Fibroblast of pulmonary artery (primary cell): ENCODE data around the gene MOCOS.

Source experiments
- DNase-seq: peaks from one replicate; pipeline ENCODE4 v3.0.0-alpha.2; 2010; ENCODE audit warnings: low read depth
- H3K4me3 ChIP-seq: replicated peaks from 2 replicates; pipeline ENCODE4 v1.5.1; 2011; ENCODE audit warnings: low read depth, mild to moderate bottlenecking, control low read depth, low read length, moderate library complexity
- TF ChIP-seq, protein P1 (sequence below): IDR thresholded peaks from 2 replicates; pipeline ENCODE4 v1.5.1; 2011; ENCODE audit warnings: mild to moderate bottlenecking, control low read depth, low read length, inconsistent platforms; ENCODE audit errors: missing control alignments

Gene MOCOS

DNA sequence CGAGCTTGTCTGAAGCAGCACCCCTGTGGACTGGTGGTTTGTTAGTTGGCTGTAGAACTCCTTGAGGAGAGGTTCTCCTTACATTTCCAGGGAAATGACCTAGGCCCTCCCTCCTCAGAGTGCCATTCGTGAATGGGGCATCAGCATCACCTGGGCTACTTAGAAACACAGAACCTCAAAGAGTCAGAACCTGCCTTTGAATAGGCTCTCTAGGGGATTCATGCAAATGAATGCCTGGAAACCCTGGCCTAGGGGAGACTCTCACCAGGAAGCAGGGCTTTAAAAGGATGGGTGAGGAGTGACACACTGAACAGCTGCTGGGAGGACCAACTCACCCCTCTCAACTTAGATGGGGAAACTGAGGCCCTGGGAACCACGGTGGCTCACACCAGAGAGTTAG, 2.1 kb upstream of the MOCOS start:
- no peak for DNase-seq
- TF ChIP-seq, protein P1, sequence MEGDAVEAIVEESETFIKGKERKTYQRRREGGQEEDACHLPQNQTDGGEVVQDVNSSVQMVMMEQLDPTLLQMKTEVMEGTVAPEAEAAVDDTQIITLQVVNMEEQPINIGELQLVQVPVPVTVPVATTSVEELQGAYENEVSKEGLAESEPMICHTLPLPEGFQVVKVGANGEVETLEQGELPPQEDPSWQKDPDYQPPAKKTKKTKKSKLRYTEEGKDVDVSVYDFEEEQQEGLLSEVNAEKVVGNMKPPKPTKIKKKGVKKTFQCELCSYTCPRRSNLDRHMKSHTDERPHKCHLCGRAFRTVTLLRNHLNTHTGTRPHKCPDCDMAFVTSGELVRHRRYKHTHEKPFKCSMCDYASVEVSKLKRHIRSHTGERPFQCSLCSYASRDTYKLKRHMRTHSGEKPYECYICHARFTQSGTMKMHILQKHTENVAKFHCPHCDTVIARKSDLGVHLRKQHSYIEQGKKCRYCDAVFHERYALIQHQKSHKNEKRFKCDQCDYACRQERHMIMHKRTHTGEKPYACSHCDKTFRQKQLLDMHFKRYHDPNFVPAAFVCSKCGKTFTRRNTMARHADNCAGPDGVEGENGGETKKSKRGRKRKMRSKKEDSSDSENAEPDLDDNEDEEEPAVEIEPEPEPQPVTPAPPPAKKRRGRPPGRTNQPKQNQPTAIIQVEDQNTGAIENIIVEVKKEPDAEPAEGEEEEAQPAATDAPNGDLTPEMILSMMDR = no peak

DNA sequence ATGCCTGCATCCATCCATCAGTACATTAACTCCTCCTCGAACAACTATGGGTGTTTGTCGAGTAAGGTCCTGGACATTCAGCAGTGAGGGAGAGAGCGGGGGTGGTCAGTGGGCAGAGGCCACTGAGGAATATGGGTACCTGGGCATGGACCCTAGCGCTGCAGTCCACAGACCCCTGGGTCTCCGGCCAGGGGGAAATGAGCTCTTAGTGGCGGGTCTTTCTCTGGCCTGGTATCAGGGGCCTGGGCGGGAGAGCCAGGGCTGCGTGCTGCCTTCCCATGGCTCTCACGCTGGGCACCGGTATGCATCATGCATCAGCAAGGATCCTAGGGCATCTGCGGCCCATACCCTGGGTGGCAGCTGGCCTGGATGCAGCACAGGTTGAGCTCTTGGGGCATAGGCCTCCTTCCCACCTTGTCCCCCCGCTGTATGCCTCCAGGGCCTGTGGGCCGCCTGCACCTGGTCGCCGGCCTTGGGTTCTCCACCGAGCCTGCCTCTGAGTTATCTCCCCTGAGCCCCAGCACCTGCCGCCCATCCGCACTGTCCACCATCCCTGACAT, 1.3 kb upstream of the MOCOS start:
- H3K4me3 ChIP-seq = peak overlapping the region; percentile 72
- DNase-seq = no peak
- TF ChIP-seq, protein P1 = no peak

More for the DNA sequence above, 2.1 kb upstream of the MOCOS start:
- no peak overlapping the region for H3K4me3 ChIP-seq

GRCh38 chr18:36186461-36187192, 670 bp upstream of the MOCOS start:
- peak overlapping the region; percentile 72 for H3K4me3 ChIP-seq
- DNase-seq = no peak
- TF ChIP-seq, protein P1 = no peak

DNA sequence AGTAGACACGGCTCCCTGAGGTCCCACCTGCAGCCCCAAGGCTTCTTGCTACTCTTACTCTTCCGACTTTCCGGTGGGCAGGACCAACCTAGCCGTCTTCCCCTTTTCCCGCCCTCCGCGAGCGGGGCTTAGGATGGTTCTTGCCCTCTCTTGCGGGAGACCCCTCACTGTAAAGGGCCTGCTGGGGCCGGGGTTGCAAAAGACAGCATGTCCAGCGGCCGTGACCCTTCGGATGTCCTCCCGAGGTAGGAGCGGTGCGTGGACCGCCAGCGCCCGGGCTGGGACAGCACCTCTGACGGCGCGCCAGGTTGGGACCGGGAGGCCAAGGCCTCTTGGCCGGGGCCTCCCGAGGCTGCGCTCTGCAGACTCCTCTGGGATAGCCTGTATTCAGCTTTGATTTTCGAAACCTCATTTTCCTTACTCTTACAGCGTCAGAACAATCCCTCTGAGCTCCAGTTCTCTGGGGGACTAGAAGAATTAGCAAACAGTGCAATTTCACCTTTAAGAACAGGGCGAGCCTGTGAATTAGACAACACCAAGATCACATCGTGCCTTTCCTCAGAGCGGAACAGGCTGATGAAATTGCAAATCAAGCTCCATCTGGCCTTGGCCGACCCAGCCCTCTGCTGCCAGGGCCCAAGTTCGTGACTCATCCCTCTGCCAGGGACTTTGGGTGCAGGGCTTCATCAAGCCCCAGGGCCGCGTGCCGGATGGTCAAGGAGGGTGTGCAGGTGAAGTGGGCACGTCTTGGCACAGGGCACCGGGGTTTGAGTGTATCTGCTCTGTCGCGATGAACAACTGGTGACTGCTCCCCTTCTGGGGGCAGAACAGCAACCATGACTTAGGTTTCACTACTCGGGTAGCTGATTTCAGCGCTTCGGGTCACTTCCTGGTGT, 777 bp downstream of the MOCOS start:
- peak overlapping the region; percentile 72 for H3K4me3 ChIP-seq
- no peak for DNase-seq
- TF ChIP-seq, protein P1 = no peak

GRCh38 chr18:36188916-36189315, 1.6 kb downstream of the MOCOS start:
- TF ChIP-seq, protein P1 = no peak
- DNase-seq = no peak
- H3K4me3 ChIP-seq = peak overlapping the region; percentile 17

DNA sequence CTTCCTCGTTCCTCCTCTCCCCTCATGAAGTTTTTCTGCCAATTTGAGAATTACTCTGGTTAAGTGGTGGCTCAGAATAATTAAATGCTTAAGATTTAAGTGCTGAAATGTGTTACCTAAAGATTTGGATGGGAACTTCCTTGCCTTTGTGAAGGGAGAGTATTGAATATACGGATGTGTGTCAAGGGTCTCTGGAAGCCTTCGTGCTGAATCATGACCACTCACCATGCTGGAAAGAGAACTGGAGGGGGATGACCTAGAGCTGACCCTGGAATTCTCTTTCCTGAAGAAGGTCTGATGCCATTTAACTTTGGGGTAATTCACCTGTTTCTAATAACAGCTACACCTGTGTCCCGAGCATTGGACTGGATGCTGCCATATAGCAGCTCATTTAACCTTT, 2.2 kb downstream of the MOCOS start:
- no peak overlapping the region for H3K4me3 ChIP-seq
- TF ChIP-seq, protein P1 = no peak
- no peak for DNase-seq
